Aorta (tissue), 5 donors: ENCODE measurements around the gene BRICD5. TPM values are rescaled to one million over a fixed set of nuclear protein-coding genes. Genes with fewer than 3 reads are reported as not detected.
"Not testable (repeated sequence)": the region's sequence is repeated elsewhere in the genome, so short reads cannot be mapped to it uniquely, and the experiment has no call there.

Experiments
- ATAC-seq: fragments of 200-7000 bp; cut with Tn5 transposase; one replicate; pipeline ENCODE4 v1.9.1; 2022; ENCODE audit warnings: moderate library complexity; ENCODE audit not compliant: low FRiP score
- DNase-seq, 2 donors: peaks; one replicate each; pipeline ENCODE4 v3.0.0-alpha.2; 2020
- H3K27ac ChIP-seq, 2 donors: one replicate each; pipeline ENCODE4 v1.5.1; 2013; ENCODE audit warnings: low read length in 2 of 2, mild to moderate bottlenecking in 2 of 2, moderate library complexity in 2 of 2, control low read depth in 1 of 2, inconsistent platforms in 1 of 2, low read depth in 1 of 2
- H3K27me3 ChIP-seq, 2 donors: one replicate each; pipeline ENCODE4 v1.6.1; 2013; ENCODE audit warnings: control low read depth in 1 of 2, low read length in 1 of 2, mild to moderate bottlenecking in 1 of 2, moderate library complexity in 1 of 2; ENCODE audit not compliant: insufficient read depth in 2 of 2, control insufficient read depth in 1 of 2
- H3K36me3 ChIP-seq, 2 donors: one replicate each; pipeline ENCODE4 v1.6.1; 2013; ENCODE audit warnings: control low read depth in 1 of 2, low read length in 1 of 2, mild to moderate bottlenecking in 1 of 2; ENCODE audit not compliant: insufficient read depth in 2 of 2, control insufficient read depth in 1 of 2
- H3K4me1 ChIP-seq, 2 donors: one replicate each; pipeline ENCODE4 v1.6.1; 2013; ENCODE audit warnings: low read length in 2 of 2, control low read depth in 1 of 2, mild to moderate bottlenecking in 1 of 2, moderate library complexity in 1 of 2; ENCODE audit not compliant: insufficient read depth in 2 of 2, control insufficient read depth in 1 of 2
- H3K4me3 ChIP-seq, 2 donors: one replicate each; pipeline ENCODE4 v1.5.1; 2013; ENCODE audit warnings: low read length in 2 of 2, control low read depth in 1 of 2, mild to moderate bottlenecking in 1 of 2
- H3K9me3 ChIP-seq: one replicate; pipeline ENCODE4 v1.6.1; 2013; ENCODE audit warnings: mild to moderate bottlenecking, low read length; ENCODE audit not compliant: control insufficient read depth
- WGBS, 2 donors: extraction: QIAGEN DNeasy Blood & Tissue Kit; methylation state at CpG; one replicate each; pipeline ENCODE4 v1.1.7; 2013; 5-methylcytosine and 5-hydroxymethylcytosine counted together
- intact Hi-C, 2 donors: fragments of 100-400 bp; cut with DNase I; formaldehyde crosslinking; loops; one replicate each; pipeline versions ENCODE4 v1.14.2 to v1.15.0; 2022
- long read RNA-seq, 2 donors: library from polyadenylated mRNA; unstranded; transcript quantifications; one replicate each; pipeline ENCODE4 v2.0.0, GENCODE V29; 2020 to 2021
- polyA plus RNA-seq, 2 donors: library from polyadenylated mRNA; stranded (reverse); fragments of 200-250 nt; gene quantifications; one replicate each; pipeline ENCODE4 v1.2.3, GENCODE V29; 2013
- total RNA-seq, 2 donors: library from RNA; stranded (reverse); fragmentation: NEBNext Ultra II Directional; extraction: Animal tissue kit (Norgen Biotek cat#: 25700); gene quantifications; one replicate each; pipeline ENCODE4 v1.2.1, GENCODE V29; 2021
- donor health status: healthy with polysubstance abuse.
- donor health status: Bipolar disorder and iron deficiency.
- donor health status: DM: no; HTN: no; CAD: no.
- donor health status: DM: no; HTN: no; CAD: no.
- donor health status: DM: yes; HTN: yes; CAD: no.

BRICD5 gene
- 1 to 10 TPM; 3.4 to 6.0 TPM for total RNA-seq
- 10 to 100 TPM in 1 of 2 donors, under 1 TPM in 1; 0.88 to 36.1 TPM for polyA plus RNA-seq
- long read RNA-seq, donor 1, partial matches to known transcripts, result 2 of 4 reads
- long read RNA-seq, donor 1, other reads (novel, unspliced or antisense), result 1 of 4 reads
- long read RNA-seq, donor 2, partial matches to known transcripts, result 1 of 8 reads
- long read RNA-seq, donor 2, other reads (novel, unspliced or antisense), result 5 of 8 reads

DNA sequence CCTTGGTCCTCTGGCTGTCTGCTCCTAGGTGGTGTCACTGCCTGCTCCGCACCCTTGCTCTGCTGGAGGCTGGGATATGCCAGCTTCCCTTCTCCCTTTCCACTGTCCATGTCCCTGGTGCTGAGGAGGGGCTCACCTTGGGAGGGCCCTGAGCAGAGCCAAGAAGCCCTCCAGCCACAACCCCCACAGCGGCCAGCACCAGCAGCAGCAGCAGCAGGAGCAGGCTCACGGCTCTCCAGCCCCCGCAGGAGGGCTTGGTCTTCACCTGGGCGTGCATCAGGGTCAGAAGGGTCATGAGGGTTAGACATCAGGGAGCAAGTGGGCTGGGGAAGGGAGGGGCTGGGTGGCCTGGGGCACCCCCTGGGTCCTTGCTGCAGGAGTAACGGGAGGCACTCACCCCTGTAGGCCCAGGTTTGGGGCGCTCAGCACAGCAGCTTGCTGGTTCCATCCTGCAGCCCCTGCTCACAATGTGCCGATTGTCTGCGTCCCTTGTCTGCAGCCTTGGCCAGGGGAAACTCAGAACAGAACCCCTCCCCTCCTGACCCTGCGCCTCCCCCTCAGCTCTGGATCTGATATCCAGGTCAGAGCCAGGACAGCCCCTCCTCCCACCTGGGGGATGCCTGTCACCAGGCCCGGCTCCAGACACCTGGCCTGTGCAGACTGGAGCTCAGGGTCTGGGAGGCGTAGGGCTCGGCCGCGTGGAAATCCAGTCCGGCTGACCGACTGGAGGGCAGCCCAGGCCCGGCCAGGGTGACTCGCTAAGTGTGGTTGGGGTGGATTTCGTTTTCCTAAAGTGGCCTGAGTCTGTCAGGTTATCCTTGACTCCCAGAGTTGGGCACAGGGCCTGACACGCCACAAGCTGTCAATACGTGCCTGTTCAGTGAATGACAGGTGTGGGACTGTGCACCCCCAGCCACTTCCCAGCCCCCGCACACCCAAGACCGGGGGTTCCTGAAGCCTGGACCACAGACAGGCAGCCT is at the start of gene BRICD5:
Gene BRICD5 (minus strand): TSS at position 478 of the 980 bp plus-strand sequence. CDS start 30 bp downstream, at position 448.
- no peak for DNase-seq
- intact Hi-C loops, result no loop called here
- Histone ChIP-seq H3K36me3 (no peaks in the 10 kb centered on the region), H3K4me3 (no peak within 1 kb of the TSS), H3K27me3 (no peaks in the 10 kb centered on the region), H3K27ac (no peak within 1 kb of the TSS), H3K9me3 (no peaks in the 10 kb centered on the region), H3K4me1 (no peaks in the 10 kb centered on the region)
- 77 to 80% methylated on average over 23 to 24 of the region's 24 CpGs for WGBS, 2 donors
- ATAC-seq, result no peak

DNA sequence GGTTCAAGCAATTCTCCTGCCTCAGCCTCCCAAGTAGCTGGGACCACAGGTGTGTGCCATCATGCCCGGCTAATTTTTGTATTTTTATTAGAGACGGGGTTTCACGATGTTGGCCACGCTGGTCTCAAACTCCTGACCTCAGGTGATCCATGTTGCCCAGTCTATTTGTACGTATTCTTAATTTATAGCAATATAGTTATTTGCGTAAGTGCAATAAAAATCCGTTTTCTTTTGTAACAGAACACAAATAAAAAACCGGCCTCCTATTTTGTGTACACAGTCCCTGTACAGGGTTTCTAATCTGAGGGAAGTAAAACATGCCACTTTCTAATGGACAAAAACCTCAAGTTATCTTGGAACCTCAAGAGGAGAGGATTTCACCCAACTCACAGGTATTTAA is 49.6 kb upstream of the BRICD5 start:
- Histone ChIP-seq H3K4me1 (no peaks in the 10 kb centered on the region), H3K36me3 (peaks cover 7 to 16% of the 10 kb centered on the region in 2 donors), H3K27ac (no peak overlapping the region), H3K27me3 (no peaks in the 10 kb centered on the region), H3K4me3 (no peak overlapping the region), H3K9me3 (no peaks in the 10 kb centered on the region)
- 92 to 94% methylated on average over 8 of the region's 8 CpGs for WGBS, 2 donors
- no peak for DNase-seq
- no peak for ATAC-seq
- intact Hi-C loops, result no loop called here

GRCh38 chr16:2258530-2258929 is 47.9 kb upstream of the BRICD5 start:
- intact Hi-C loops, result loop anchor here in 1 of 2 donors (10.0 kb wide), 1 partner anchor 104 kb away; the partner anchor contains the start of gene TRAF7
- H3K4me1 ChIP-seq, DNase-seq, H3K27ac ChIP-seq, H3K27me3 ChIP-seq, ATAC-seq, H3K4me3 ChIP-seq, H3K9me3 ChIP-seq: not testable (repeated sequence)
- H3K36me3 ChIP-seq, result peaks cover 9 to 16% of the 10 kb centered on the region in 2 donors
- WGBS, 2 donors, result 93 to 94% methylated on average over 7 of the region's 7 CpGs

DNA sequence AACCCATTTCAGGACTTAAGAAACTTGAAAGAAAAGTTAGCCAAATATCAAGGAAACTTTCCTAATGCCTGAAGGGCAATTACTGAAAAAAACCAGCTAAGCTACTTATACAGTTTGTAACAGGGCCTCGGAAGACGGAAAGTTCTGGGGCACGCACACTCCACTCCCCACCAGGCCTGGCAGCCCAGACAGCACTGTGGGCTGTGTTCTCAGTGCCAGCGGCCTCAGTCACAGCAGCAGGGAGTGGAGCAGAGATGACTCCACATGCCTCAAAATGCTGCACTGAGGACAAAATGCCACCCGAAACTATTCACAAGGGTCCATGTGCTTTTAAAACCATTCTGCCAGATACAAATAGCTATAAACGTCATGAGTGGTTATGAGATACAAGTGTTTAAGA is 47.1 kb upstream of the BRICD5 start:
- Histone ChIP-seq H3K36me3 (peaks cover 9 to 18% of the 10 kb centered on the region in 2 donors), H3K4me1 (no peaks in the 10 kb centered on the region), H3K27ac (no peak overlapping the region), H3K27me3 (no peaks in the 10 kb centered on the region), H3K4me3 (no peak overlapping the region), H3K9me3 (no peaks in the 10 kb centered on the region)
- DNase-seq, result no peak
- WGBS, 2 donors, result 87 to 89% methylated on average over 6 of the region's 6 CpGs
- intact Hi-C loops, result loop anchor here in 1 of 2 donors (10.0 kb wide), 1 partner anchor 103 kb away; the partner anchor contains the start of gene TRAF7
- ATAC-seq, result no peak

DNA sequence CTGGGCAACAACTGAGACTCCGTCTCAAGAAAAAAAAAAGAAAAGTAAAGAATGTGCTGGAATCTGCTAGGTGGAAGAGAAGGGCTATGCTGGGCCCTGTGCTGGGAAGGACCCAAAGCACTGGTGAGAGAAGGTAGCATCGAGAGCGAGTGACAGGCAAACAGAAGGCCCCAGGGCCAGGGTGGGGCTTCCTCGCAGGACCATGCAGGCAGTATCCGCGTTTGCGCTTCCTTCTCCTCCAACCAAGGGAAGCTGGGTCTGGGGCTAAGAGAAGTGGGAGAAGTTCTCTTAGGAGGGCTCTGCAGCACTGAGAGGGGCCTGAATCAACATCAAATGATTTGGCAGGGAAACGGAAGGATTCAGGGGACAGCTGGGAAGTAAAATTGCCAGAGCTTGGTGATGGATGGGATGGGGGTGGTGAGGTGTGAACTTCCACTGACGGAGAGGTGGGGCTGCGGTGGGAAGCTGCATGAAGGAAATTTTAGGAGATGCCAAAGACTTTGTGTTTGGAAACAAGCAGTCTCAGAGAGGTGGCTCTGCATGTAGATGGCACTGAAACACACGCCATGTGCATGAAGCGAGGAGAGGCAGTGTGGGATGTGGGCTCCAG is 46.0 kb upstream of the BRICD5 start:
- intact Hi-C loops, result loop anchor here in 1 of 2 donors (10.0 kb wide), 1 partner anchor 102 kb away; the partner anchor contains the start of gene TRAF7
- no peak overlapping the region for H3K27ac ChIP-seq
- no peaks in the 10 kb centered on the region for H3K27me3 ChIP-seq
- no peak overlapping the region for H3K4me3 ChIP-seq
- H3K9me3 ChIP-seq, result no peaks in the 10 kb centered on the region
- WGBS, 2 donors, result 74 to 78% methylated on average over 12 of the region's 12 CpGs
- DNase-seq, result no peak
- H3K36me3 ChIP-seq, result peaks cover 9 to 11% of the 10 kb centered on the region in 2 donors
- ATAC-seq, result no peak
- H3K4me1 ChIP-seq, result no peaks in the 10 kb centered on the region

DNA sequence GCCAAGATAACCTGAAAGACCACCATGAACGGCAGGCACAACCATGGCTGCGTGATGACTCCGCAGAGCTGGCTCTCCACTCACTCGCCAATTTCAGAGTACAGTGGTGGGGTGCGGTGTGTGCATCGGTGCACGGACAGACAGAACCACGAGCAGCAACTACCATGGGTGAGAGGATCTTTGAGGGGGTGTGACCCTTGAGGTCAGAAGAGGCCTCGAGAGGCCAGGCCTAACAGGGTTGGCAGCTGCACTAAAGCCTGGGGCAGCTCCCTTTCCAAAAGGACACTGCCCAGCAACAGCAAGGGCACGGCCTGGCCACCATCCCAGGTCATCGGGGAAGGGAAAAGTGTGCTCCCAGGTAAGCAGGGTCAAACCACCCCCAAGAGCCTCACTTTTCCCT is 42.6 kb upstream of the BRICD5 start:
- 87 to 89% methylated on average over 11 of the region's 11 CpGs for WGBS, 2 donors

GRCh38 chr16:2252806-2253148 is 42.1 kb upstream of the BRICD5 start:
- Histone ChIP-seq H3K4me3 (no peak overlapping the region), H3K27ac (no peak overlapping the region), H3K9me3 (no peaks in the 10 kb centered on the region), H3K36me3 (peaks cover 6 to 8% of the 10 kb centered on the region in 2 donors), H3K27me3 (no peaks in the 10 kb centered on the region), H3K4me1 (no peaks in the 10 kb centered on the region)
- intact Hi-C loops, result loop anchor here in 1 of 2 donors (10.0 kb wide), 1 partner anchor 98 kb away; the partner anchor contains the start of gene TRAF7
- DNase-seq (no peak), ATAC-seq (no peak)
- WGBS, 2 donors, result 95% methylated on average over 7 of the region's 7 CpGs

More for the DNA sequence above, 42.6 kb upstream of the BRICD5 start:
- ATAC-seq (no peak), DNase-seq (no peak)
- H3K27ac ChIP-seq, result no peak overlapping the region
- H3K4me1 ChIP-seq, result no peaks in the 10 kb centered on the region
- no peak overlapping the region for H3K4me3 ChIP-seq
- intact Hi-C loops, result loop anchor here in 1 of 2 donors (10.0 kb wide), 1 partner anchor 98 kb away; the partner anchor contains the start of gene TRAF7
- H3K9me3 ChIP-seq, result no peaks in the 10 kb centered on the region
- H3K27me3 ChIP-seq, result no peaks in the 10 kb centered on the region
- peaks cover 6 to 8% of the 10 kb centered on the region in 2 donors for H3K36me3 ChIP-seq
